Omental fat pad (tissue), 4 donors: ENCODE data around the gene MMP15. TPM values are rescaled to one million over a fixed set of nuclear protein-coding genes. Genes with fewer than 3 reads are reported as not detected.

ENCODE experiments used
- ATAC-seq: fragments of 150-250 bp; one replicate; pipeline ENCODE4 v1.9.1; 2016; ENCODE audit warnings: mild to moderate bottlenecking, moderate library complexity; ENCODE audit not compliant: low FRiP score
- DNase-seq: peaks from one replicate; pipeline ENCODE4 v3.0.0-alpha.2; 2019; ENCODE audit warnings: low spot score
- CTCF ChIP-seq, 3 donors: fragments of 450-650 bp; IDR thresholded peaks; one replicate each; pipeline ENCODE4 v1.5.1; 2016 to 2017; ENCODE audit warnings: antibody characterized with exemption in 3 of 3, mild to moderate bottlenecking in 3 of 3, moderate library complexity in 2 of 3
- total RNA-seq, 4 donors: library from RNA; depleted of rRNA; stranded (reverse); fragments of >200 nt; gene quantifications; one replicate each; pipeline ENCODE4 v1.1.0, GENCODE V29; 2016

The MMP15 gene
- total RNA-seq, 4 donors from 2014 or later: 5.5 to 15.2 (median 14.4) TPM

- TF ChIP-seq CTCF (IDR thresholded peaks at IDR 0.05): no peak
- ATAC-seq (no peak), DNase-seq (no peak)
Observed at GRCh38 chr16:58051296-58051695, 25.7 kb downstream of the MMP15 start.

- DNase-seq (no peak), ATAC-seq (no peak)
- no peak for TF ChIP-seq CTCF (IDR thresholded peaks at IDR 0.05)
Observed at GRCh38 chr16:58051821-58052603, 26.5 kb downstream of the MMP15 start.

GRCh38 chr16:58053682-58054005, 28.1 kb downstream of the MMP15 start:
- DNase-seq (no peak), ATAC-seq (no peak)
- no peak for TF ChIP-seq CTCF (IDR thresholded peaks at IDR 0.05)

GRCh38 chr16:58054289-58054688, 28.7 kb downstream of the MMP15 start:
- no peak for DNase-seq
- ATAC-seq: no peak
- TF ChIP-seq CTCF (IDR thresholded peaks at IDR 0.05): no peak

- no peak for TF ChIP-seq CTCF (IDR thresholded peaks at IDR 0.05)
- DNase-seq: no peak
- no peak for ATAC-seq
Observed at GRCh38 chr16:58056580-58056979, 31.0 kb downstream of the MMP15 start.

- TF ChIP-seq CTCF (IDR thresholded peaks at IDR 0.05): no peak
- no peak for DNase-seq
- no peak for ATAC-seq
Observed at GRCh38 chr16:58057121-58057520, 31.6 kb downstream of the MMP15 start.

- no peak for TF ChIP-seq CTCF (IDR thresholded peaks at IDR 0.05)
- ATAC-seq (no peak), DNase-seq (no peak)
Observed at GRCh38 chr16:58057784-58058183, 32.2 kb downstream of the MMP15 start.
